CD14-positive monocyte (primary cell): ENCODE measurements around the gene CELSR1. TPM values are rescaled to one million over a fixed set of nuclear protein-coding genes. Genes with fewer than 3 reads are reported as not detected.

Experiments
- DNase-seq, 3 donors: peaks; one replicate each; pipeline ENCODE4 v3.0.0-alpha.2; 2011 to 2022
- H2AFZ ChIP-seq: 2 replicates; pipeline ENCODE4 v1.6.0; 2012; ENCODE audit warnings: mild to moderate bottlenecking, low read depth, low read length, inconsistent platforms; ENCODE audit not compliant: insufficient read depth, poor library complexity, severe bottlenecking
- H3K27ac ChIP-seq, 2 donors: 1 replicate in 1 of 2; 2 replicates in 1 of 2; pipeline ENCODE4 v1.5.1; 2012 to 2013; ENCODE audit warnings: low read length in 2 of 2, control low read depth in 1 of 2, inconsistent platforms in 1 of 2, low read depth in 1 of 2, mild to moderate bottlenecking in 1 of 2
- H3K27me3 ChIP-seq, 2 donors: one replicate each; pipeline versions ENCODE4 v1.6.0 to v1.6.1; 2011 to 2013; ENCODE audit warnings: low read length in 2 of 2; ENCODE audit not compliant: control insufficient read depth in 2 of 2, insufficient read depth in 2 of 2
- H3K36me3 ChIP-seq, 2 donors: replicated peaks in 1 of 2; 1 replicate in 1 of 2; 2 replicates in 1 of 2; pipeline versions ENCODE4 v1.5.1 to v1.6.1; 2012 to 2013; ENCODE audit warnings: low read length in 2 of 2, control low read depth in 1 of 2, inconsistent platforms in 1 of 2, mild to moderate bottlenecking in 1 of 2; ENCODE audit not compliant: insufficient read depth in 2 of 2, control insufficient read depth in 1 of 2
- H3K4me1 ChIP-seq, 2 donors: 1 replicate in 1 of 2; 2 replicates in 1 of 2; pipeline versions ENCODE4 v1.5.1 to v1.6.1; 2012 to 2013; ENCODE audit warnings: low read length in 2 of 2, control low read depth in 1 of 2, inconsistent platforms in 1 of 2, mild to moderate bottlenecking in 1 of 2, moderate library complexity in 1 of 2; ENCODE audit not compliant: insufficient read depth in 2 of 2, control insufficient read depth in 1 of 2
- H3K4me2 ChIP-seq: replicated peaks from 2 replicates; pipeline ENCODE3; 2012; ENCODE audit warnings: low read length, moderate library complexity, mild to moderate bottlenecking; ENCODE audit not compliant: poor library complexity, severe bottlenecking; ENCODE audit errors: extremely low read depth
- H3K4me3 ChIP-seq, 3 experiments: fragments of 200-600 bp in 1 of 3; sonication (generic) in 1 of 3; replicated peaks in 1 of 3; 1 replicate in 2 of 3; 2 replicates in 1 of 3; pipeline ENCODE4 v1.5.1; 2011 to 2013; ENCODE audit warnings: low read length in 3 of 3, mild to moderate bottlenecking in 3 of 3, control low read depth in 2 of 3, low read depth in 2 of 3, inconsistent platforms in 1 of 3, moderate library complexity in 1 of 3
- H3K79me2 ChIP-seq: 2 replicates; pipeline ENCODE4 v1.6.0; 2012; ENCODE audit warnings: mild to moderate bottlenecking, control low read depth, inconsistent platforms, low read length, moderate library complexity; ENCODE audit not compliant: insufficient read depth
- H3K9ac ChIP-seq: 2 replicates; pipeline ENCODE4 v1.6.0; 2017; ENCODE audit warnings: low read length, mild to moderate bottlenecking; ENCODE audit not compliant: insufficient read depth, poor library complexity, severe bottlenecking
- H3K9me3 ChIP-seq, 2 donors: replicated peaks in 1 of 2; 1 replicate in 1 of 2; 2 replicates in 1 of 2; pipeline versions ENCODE4 v1.5.1 to v1.6.1; 2012 to 2013; ENCODE audit warnings: low read length in 2 of 2, control low read depth in 1 of 2; ENCODE audit not compliant: control insufficient read depth in 1 of 2, insufficient read depth in 1 of 2
- H4K20me1 ChIP-seq: 2 replicates; pipeline ENCODE4 v1.6.0; 2012; ENCODE audit warnings: mild to moderate bottlenecking, low read length, control low read depth, moderate library complexity; ENCODE audit not compliant: insufficient read depth
- H3K27ac Mint-ChIP-seq, 7 donors: one replicate each; pipeline ENCODE4 v1.8.0; 2020; ENCODE audit warnings: mild to moderate bottlenecking in 7 of 7, mixed read lengths in 7 of 7, moderate library complexity in 6 of 7, inconsistent platforms in 2 of 7
- H3K27me3 Mint-ChIP-seq, 3 donors: one replicate each; pipeline ENCODE4 v1.8.0; 2021 to 2022; ENCODE audit warnings: low read depth in 3 of 3, mild to moderate bottlenecking in 3 of 3, mixed read lengths in 3 of 3, moderate library complexity in 3 of 3, inconsistent platforms in 1 of 3
- H3K36me3 Mint-ChIP-seq, 2 donors: one replicate each; pipeline ENCODE4 v1.8.0; 2020; ENCODE audit warnings: mixed read lengths in 2 of 2, inconsistent platforms in 1 of 2, mild to moderate bottlenecking in 1 of 2
- H3K4me1 Mint-ChIP-seq: one replicate; pipeline ENCODE4 v1.8.0; 2020; ENCODE audit warnings: mild to moderate bottlenecking, mixed read lengths
- H3K4me3 Mint-ChIP-seq, 2 donors: one replicate each; pipeline ENCODE4 v1.8.0; 2020; ENCODE audit warnings: mild to moderate bottlenecking in 2 of 2, mixed read lengths in 2 of 2, moderate library complexity in 1 of 2
- H3K9me3 Mint-ChIP-seq, 7 donors: one replicate each; pipeline ENCODE4 v1.8.0; 2020 to 2022; ENCODE audit warnings: mixed read lengths in 7 of 7, mild to moderate bottlenecking in 6 of 7, moderate library complexity in 6 of 7, inconsistent platforms in 2 of 7
- CTCF ChIP-seq: fragments of 200-600 bp; IDR thresholded peaks from one replicate; pipeline ENCODE4 v1.8.0; 2022; ENCODE audit warnings: antibody characterized with exemption, mild to moderate bottlenecking
- WGBS: methylation state at CpG from one replicate; pipeline ENCODE4 v1.1.5; 2013; ENCODE audit warnings: missing lambda C conversion rate; ENCODE audit not compliant: insufficient coverage; 5-methylcytosine and 5-hydroxymethylcytosine counted together
- intact Hi-C, 2 donors: fragments of 100-400 bp; cut with micrococcal nuclease; formaldehyde crosslinking; loops; one replicate each; pipeline versions ENCODE4 v1.15.0 to v1.15.1; 2023
- polyA plus RNA-seq, 3 donors: library from polyadenylated mRNA; depleted of rRNA in 1 of 3; unstranded in 2 of 3; stranded (reverse) in 1 of 3; fragments of 300-500 nt in 2 of 3; fragments of >200 nt in 1 of 3; fragmentation: Illumina TruSeq in 2 of 3; gene quantifications; 1 replicate in 2 of 3; 2 replicates in 1 of 3; pipeline ENCODE4 v1.2.3, GENCODE V29; 2012 to 2021

Gene CELSR1
- polyA plus RNA-seq, 3 donors = 0.16 TPM; not detected in 2

GRCh38 chr22:46452195-46453005 lies 85.0 kb downstream of the CELSR1 start:
- Mint-ChIP-seq H3K9me3 (no peaks in the 10 kb centered on the region), H3K27me3 (peaks cover 0 to 5% (median 4%) of the 10 kb centered on the region in 3 donors), H3K27ac (no peak overlapping the region), H3K4me1 (no peaks in the 10 kb centered on the region), H3K4me3 (no peak overlapping the region), H3K36me3 (no peaks in the 10 kb centered on the region)
- Histone ChIP-seq H3K36me3 (no peaks in the 10 kb centered on the region), H3K4me3 (no peak overlapping the region), H4K20me1 (no peaks in the 10 kb centered on the region), H3K27me3 (no peaks in the 10 kb centered on the region), H2AFZ (no peak overlapping the region), H3K9me3 (no peaks in the 10 kb centered on the region), H3K4me2 (no peak overlapping the region), H3K79me2 (no peaks in the 10 kb centered on the region), H3K27ac (no peak overlapping the region), H3K4me1 (no peaks in the 10 kb centered on the region), H3K9ac (no peak overlapping the region)
- TF ChIP-seq CTCF = no peak
- 86% methylated on average over 11 of the region's 16 CpGs for WGBS
- no peak for DNase-seq
- intact Hi-C loops = no loop called here

- 94% methylated on average over 12 of the region's 12 CpGs for WGBS
- intact Hi-C loops = no loop called here
- no peak overlapping the region for H2AFZ ChIP-seq
- H3K36me3 Mint-ChIP-seq = no peaks in the 10 kb centered on the region
- H3K27me3 Mint-ChIP-seq = peaks cover 0 to 5% (median 4%) of the 10 kb centered on the region in 3 donors
- H3K4me3 Mint-ChIP-seq = no peak overlapping the region
- no peaks in the 10 kb centered on the region for H3K36me3 ChIP-seq
- no peaks in the 10 kb centered on the region for H3K4me1 ChIP-seq
- H3K4me1 Mint-ChIP-seq = no peaks in the 10 kb centered on the region
- no peaks in the 10 kb centered on the region for H3K79me2 ChIP-seq
- H3K27ac Mint-ChIP-seq = no peak overlapping the region
- no peak overlapping the region for H3K27ac ChIP-seq
- no peak overlapping the region for H3K4me2 ChIP-seq
- DNase-seq = no peak
- no peaks in the 10 kb centered on the region for H3K9me3 Mint-ChIP-seq
- no peaks in the 10 kb centered on the region for H4K20me1 ChIP-seq
- no peak overlapping the region for H3K4me3 ChIP-seq
- no peaks in the 10 kb centered on the region for H3K9me3 ChIP-seq
- no peak overlapping the region for H3K9ac ChIP-seq
- H3K27me3 ChIP-seq = no peaks in the 10 kb centered on the region
- no peak for TF ChIP-seq CTCF
Measured at GRCh38 chr22:46451741-46452140, 85.7 kb downstream of the CELSR1 start.
